ENCODE results near the gene RAE1.

RAE1 gene

DNA sequence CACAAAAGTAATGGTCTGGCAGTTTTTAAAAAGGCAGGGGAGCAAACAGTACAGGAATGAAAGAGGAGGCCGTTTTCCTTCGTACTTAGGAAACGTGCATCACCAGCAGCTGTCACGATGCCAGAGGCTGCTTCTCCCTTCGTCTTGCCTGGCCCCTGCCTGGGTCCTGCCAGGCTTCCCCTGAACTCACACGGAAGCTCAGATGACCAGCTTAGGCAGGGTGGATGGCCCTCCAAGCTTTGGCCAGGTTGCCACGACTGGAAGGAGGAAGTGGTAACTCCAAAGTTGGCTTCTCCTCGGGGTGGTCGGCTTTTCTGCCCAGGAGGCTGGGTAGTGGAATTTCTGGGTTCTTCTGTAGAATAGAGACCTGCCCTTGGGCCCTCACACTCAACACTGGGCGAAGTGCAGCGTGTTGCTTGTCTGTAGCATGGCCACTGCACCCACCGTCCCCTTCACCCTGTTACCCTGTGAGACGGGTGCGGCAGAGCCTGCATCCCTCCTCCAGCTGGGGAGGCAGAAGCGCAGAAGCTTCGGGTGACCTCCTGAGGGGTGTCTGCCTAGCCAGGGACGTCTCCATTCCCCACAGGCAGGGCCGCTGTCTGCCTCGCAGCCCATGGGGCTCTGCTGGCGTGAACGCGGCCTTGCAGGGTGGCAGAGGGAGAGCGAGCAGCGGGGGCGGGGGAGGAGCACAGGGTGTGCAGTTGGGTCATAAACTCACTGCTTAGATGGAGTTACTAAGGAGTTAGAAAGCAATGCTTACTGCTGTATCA, 21.7 kb downstream of the RAE1 start:
- DNase-seq, result no peak

DNA sequence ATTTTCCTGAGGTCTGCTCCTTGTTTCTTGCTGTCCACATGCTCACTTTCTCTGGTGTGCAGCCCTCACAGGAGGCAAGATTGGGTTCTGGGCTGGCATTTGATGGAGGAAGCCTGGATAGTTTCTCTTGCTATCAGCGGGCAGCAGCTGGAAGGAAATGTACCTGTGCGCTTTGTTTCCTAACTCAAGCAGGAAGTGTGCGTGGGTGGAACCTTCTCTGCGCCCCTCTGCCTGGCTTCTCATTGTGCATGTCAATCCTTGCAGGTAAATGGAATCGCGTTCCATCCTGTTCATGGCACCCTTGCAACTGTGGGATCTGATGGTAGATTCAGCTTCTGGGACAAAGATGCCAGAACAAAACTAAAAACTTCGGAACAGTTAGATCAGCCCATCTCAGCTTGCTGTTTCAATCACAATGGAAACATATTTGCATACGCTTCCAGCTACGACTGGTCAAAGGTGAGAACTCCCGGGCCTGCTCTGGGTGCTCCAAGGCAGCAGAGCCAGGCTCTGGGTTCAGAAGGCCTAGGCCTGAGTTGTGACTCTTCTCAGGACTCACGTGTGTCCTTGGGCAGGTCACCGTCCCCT, 23.4 kb downstream of the RAE1 start:
- no peak for DNase-seq

DNA sequence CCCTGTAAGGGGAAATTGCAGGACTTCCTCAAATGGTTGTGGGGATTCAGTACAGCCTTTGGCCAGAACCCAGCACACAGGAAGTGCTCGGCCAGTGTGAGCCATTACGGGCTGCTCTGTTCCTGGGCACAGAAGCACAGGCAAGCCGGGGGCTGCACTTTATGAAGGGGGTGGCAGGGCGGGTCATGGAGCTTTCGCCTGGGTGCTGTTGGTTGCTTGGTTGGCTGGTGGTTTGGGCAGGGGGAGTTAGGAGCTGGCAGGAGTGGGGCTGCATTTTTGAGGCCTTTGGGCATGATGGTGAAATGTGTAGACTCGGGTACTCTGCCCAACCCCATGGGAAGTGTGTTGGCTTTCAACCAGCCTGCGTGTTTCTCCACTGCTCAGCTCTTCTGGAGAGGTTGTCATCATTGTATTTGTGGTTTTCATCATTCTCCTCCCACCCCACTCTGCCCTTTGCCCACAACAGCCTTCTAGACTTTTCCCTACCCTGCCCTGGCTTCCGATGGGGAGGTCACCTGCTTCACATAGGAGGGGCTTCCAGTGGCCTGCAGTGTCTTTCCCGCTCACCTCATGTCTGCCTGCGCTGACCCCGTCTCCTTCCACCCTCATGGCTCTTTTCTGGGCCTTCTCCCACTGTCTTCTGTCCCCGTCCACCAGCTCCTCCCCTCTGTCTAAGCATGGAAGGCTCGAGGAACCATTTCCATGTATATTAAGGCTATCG, 24.0 kb downstream of the RAE1 start:
- DNase-seq, result no peak

DNA sequence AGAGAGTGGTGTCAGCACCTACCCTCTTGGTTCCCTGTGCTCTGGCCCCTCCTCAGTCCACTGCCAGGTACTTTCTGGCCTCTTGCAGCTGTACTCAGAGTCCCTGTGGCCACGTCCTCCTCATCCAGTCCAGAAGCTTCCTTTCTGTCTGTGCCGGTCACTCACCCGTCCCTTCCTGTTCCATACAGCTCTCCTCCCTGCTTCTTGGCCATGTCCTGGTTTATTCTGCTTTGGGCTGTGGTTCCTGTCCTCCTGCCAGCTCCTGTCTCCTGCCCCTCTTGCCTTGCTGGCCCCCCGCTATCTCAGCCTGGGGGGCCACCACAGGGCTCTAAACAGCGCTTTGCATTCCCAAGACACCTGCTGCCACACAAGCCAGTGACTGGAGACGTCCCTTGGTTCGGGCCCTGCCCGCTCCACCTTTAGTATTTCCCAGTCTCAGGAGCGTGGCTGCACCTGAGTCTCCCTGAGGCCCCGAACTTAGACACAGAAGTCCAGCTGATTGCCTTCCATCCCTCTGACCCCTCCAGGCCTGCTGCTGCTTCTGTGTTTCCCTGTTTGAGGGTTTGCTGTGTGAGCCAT, 24.7 kb downstream of the RAE1 start:
- no peak for DNase-seq

DNA sequence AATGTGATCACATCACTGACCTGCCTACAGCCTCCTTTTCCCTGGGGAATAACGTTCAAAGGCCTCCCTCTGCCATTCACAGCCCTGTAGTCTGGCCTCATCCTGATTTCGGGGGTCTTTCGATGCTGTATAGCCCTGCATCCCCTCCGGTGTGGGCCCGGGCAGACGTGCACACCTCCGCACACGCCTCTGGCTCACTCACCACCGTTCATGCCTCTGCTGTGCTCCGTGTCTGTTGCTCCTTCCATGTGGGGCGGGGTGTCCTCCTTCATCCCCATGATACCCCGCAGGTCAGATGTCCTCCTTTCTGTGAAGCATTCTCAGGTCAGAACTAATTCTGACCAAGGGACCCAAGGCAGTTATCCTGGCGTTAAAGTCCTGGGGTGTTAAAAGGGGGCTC, 26.3 kb downstream of the RAE1 start:
- DNase-seq, result no peak

DNA sequence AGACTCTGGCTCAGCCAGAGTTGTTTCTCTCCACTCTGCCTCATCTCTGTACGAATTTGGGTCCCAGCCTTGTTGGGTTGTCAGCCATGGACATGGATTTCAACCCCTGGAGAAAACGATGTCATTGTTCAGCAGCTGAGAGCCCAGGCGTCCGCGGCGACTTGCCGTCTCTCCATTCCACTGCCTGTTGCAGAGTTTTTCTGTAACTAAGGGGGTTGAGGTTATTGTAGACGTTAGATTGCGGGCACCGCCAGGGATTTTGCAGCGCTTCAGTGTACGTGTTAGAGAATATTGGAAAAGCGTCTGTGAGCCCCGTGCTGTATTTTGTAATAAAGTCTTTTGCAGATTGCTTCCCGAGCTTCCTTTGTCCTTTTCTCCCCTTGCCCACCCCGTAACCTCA, 27.1 kb downstream of the RAE1 start:
- no peak for DNase-seq

DNA sequence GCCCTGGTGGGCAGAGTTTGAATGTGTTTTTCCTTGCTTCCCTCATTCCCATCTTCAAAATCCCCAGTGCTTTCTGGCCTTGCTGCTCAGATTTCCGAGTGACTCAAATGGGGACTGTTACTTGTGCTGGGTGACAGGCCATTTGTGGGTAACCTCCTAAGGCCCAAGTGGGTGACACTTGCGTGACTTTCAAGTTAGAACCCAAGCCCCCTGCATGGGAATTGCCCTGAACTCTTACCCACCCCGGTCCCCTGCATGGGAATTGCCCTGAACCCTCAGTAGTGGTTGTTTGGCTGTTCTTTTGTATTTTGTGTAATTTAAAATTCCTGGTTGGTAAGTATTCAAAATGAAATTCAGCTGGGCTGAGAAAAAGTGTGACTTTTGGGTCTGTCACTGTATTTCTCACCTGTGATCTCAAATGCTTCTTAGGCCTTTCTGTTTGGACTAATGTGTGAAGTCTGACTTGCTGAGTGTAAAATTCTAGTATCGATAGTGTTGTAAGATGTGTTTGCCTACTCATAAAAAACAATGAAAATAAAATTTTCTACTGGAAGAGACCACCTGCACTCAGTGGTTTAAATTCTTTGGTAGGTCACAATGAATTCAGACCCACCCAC, 27.7 kb downstream of the RAE1 start:
- DNase-seq, result no peak

DNA sequence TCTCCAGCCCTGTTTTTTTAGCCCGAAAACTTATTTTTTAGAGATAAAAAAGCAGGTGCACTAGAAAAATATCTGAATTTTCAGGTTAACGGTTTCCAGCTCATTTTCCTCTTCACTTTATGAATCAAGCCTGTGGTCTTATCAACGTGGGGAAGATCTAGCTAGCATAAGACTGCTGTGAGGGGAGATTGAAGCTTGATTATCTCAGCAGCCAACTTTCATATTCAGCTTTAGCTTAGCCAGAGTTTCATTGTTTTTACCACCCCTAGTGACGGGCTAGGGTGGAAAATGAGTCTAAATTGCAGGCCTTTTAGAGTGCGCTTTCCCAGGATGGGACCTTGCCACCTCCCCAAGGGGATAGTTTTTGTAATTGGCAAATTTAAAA, 28.2 kb downstream of the RAE1 start:
- no peak for DNase-seq

DNA sequence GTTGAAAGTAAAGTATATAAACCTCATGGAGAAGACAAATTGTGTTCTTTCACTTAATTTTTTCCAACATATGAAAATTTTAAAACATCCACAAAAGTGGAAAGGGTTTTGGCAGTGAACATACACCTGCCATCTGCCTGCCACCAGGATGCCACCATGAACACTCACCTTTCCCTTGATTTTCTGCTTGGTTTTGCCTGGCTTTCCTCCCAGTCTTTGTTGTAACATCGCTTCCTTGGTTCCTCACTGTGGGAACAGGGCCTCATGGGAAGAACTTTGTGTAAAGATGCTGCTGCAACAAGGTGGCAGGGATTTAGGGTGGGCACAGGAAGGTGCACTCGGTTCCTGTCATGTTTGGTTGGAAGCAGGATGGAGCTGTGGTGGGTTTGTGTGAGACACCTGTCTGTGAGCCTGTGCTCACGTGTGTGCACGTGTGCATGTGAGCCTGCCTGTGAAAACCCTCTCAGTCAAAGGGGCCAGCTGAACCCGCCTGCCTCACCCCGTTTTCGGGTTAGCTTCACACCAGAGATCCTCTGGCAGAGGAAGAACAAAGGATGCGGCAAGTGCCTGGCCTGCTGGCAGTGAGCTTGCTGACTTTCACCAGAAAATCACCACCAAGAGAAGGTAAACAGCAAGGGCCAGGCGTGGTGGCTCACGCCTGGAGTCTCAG, 29.2 kb downstream of the RAE1 start:
- DNase-seq, result no peak

DNA sequence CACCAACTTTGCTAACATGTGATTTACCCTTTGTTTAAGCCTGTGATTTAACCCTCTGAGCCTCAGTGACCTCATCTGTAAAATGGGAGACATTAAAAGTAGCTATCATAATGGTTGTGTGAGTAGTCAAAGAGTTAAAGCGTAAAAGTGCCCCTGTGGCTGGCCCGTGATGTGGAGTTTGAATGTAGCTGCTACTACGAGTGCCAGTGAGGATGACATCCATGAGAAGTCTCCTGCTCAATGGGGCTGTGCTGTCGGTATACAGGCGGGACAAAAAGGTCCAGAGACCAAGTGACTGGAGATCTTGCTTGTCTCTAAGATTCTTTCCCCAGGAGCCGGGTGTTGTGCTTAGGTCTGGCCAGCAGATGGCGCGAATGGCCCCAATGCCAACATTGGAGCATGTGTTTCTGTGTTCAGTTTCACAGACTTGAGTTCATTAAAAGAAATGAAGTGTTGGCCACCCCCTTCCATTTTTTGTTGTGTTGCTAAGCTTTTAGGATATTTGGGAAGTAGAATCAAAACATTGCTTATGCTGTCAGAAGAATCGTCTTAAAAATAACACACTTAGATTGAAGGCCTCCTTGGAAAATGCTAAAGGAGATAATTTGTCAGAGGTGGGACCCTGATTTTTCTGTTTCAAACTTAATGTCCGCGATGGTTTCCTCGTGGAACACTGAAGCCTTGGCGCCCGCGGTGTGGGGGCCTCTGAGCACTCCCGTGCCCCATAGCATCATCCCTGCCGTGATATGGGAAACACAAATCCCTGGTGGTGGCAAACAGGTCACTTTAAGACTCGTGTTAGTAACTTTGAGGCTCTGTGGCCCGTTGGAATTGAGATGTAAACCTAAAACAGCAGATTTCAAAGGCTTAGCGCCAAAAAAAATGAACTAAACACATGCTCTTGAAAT, 30.8 kb downstream of the RAE1 start:
- peak; percentile 85 for DNase-seq

DNA sequence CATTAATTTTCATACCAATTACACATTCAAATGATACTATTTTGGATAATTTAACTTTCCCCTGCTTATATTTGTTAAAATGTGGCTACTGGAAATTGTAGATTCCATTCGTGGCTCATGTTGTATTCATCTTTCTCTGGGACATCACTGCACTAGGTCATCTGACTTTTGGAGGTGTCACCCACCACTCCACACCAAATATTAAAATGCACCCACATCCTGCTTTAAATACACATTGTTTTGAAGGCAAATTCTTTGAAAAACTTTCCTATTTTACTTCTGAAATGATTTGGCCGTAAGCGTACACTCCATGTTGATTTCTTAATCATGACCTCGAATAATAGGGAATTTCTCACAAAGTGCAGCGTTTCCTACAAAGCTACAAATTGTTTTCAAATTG, 31.5 kb downstream of the RAE1 start:
- no peak for DNase-seq

DNA sequence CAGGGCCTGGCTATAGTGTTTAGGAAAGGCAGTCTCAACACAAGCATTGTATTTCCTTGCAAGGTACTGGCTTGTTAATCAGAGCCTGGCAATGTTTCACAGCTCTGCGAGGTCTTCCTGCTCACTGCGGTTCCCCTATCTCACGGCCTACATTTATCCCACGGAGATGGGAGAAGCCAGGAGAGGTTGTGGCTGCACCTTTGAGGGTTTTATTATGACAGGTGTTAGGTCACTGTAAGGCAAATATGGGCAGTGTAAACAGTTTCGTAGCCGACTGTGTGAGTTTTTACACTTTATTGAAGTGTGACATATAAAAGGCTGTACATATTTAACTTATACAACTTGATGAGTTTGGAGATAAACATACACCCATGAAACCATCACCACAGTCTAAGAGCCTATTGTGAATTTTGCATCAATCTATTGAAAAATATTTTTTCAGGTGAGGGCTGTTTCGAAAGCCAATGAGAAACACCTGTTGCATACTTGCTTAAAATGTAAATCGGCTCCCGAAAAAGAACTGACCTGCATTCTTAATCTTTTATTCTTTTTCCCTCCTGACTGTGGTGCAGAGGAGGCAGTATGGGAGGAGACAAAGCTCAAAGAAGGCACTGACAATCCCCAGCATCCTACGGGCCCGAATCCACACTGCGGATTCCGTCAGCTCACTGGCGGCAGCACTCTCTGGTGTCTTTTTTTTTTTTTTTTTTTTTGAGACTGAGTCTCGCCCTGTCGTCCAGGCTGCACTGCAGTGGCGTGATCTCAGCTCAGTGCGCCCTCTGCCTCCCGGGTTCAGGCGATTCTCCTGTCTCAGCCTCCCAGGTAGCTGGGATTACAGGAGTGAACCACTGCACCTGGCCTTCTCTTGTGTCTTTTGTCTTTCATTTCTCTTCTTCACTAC, 32.6 kb downstream of the RAE1 start:
- DNase-seq, result no peak

DNA sequence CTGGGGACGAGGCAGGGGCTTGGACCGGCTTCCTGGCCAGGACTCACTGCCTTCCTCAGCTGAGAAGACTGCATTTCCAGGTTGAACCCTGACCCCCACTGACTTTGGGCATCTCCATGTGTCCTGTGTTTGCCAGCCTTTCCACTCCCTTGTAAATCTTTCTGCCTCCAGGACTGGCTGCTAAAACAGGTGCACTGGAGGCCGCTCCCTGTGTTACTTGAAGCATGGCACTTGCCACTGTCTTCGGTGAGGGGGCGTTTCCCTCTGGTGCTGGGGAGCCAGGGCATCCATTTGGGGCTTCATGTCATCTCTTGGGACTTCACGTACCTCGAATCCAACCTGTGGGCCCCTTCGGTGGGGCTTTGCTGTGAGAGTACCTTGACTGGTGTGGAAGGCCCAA, 33.4 kb downstream of the RAE1 start:
- DNase-seq, result no peak

DNA sequence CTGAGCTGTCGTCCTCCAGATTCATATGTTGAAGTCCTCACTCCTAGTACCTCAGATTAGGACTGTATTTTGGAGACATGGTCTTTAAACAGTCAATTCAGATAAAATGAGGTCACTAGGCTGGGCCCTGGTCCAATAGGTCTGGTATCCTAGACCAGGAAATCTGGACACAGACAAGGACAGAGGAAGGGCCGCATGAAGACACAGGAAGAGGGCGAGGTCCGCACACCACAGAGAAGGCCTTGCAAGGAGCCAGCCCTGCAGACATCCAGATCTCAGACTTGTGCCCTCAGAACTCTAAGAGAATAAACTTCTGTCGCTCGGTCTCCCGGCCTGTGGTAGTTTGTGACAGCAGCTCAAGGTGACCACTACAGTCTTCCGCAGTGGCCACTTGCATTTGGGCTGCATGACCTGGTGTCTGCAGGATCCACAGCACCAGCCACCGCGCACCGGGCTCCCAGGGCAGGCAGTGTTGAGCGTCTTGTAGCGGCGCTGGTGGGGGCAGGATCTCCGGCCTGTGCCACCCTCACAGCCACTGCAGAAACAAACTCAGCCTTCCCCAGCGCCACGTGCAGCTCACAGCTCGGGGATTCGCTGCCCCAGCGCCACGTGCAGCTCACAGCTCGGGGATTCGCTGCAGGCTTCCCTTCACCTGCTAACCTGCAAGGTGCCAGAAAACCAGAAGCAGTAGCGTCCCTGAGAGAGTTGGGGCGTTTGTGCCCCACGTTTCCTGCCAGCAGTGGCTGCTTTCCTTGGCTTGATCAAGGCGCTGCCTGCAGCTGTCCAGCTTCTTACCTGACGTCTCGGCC, 34.1 kb downstream of the RAE1 start:
- DNase-seq, result no peak

DNA sequence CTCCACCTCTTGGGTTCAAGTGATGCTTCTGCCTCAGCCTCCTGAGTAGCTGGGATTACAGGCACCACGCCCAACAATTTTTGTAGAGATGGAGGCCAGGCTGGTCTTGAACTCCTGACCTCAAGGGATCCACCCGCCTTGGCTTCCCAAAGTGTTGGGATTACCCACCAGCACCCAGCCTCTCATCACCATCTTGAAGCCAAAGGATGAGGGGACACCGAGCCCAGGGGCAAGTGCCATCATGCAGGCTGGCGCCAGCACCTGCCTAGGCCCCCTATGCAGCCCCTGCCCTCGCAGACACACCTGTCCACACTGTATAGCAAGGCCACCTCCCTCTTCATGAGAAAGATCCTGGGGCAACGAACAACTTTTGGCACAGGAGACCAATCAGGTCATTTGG, 34.9 kb downstream of the RAE1 start:
- DNase-seq, result no peak

DNA sequence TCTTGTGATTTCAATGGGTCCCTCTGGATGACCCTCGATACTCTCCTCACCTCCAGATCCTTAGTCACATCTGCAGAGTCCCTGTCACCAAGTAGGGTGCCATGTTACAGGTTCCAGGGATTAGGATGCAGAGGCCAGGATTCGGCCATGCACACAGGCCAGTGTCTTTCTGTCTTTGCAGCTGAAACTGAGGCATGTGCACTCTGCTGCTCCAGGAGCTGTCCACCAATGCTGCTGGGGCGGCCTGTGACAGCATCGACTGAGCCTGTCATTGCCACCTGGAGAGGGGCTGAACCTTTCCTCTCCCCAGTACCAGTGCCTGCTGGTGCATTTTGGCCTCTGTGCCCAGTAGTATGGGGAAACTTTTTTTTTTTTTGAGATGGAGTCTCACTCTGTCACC, 35.7 kb downstream of the RAE1 start:
- no peak for DNase-seq

DNA sequence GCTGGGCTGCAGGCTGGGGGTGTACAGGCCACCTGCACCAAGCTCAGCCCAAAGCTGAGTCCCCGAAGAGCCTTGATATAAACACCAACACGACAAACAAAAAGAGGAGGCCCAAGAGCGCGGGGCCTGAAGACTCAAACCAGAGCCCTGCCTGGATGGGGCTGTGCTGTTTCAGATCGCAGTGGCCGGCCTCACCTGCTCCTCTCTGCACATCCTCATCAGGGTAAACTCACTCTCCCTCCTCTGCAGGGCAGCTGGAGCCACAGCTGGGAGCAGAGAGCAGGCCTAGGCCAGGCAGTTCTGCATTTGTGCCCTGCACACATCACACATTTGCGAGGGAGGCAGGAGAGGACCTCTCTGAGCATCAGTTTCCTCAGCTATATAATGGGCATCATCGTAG, 36.4 kb downstream of the RAE1 start:
- DNase-seq, result no peak

DNA sequence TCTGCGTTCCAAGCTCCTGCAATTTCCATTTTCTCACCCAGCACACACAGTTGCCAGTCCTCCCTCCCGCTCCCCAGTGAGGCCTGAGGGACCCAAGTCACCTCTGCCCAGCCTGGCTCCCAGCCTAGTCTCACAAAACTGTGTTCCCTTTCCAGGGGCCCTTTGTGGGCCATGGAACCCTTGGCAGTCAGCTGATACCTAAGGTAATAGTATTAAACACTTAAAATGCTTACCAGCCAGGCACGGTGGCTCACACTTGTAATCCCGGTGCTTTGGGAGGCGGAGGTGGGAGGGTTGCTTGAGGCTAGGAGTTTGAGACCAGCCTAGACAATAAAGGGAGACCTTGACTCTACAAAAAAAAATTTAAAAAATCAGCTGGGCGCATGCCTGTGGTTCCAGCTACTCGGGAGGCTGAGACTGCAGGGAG, 36.9 kb downstream of the RAE1 start:
- no peak for DNase-seq

DNA sequence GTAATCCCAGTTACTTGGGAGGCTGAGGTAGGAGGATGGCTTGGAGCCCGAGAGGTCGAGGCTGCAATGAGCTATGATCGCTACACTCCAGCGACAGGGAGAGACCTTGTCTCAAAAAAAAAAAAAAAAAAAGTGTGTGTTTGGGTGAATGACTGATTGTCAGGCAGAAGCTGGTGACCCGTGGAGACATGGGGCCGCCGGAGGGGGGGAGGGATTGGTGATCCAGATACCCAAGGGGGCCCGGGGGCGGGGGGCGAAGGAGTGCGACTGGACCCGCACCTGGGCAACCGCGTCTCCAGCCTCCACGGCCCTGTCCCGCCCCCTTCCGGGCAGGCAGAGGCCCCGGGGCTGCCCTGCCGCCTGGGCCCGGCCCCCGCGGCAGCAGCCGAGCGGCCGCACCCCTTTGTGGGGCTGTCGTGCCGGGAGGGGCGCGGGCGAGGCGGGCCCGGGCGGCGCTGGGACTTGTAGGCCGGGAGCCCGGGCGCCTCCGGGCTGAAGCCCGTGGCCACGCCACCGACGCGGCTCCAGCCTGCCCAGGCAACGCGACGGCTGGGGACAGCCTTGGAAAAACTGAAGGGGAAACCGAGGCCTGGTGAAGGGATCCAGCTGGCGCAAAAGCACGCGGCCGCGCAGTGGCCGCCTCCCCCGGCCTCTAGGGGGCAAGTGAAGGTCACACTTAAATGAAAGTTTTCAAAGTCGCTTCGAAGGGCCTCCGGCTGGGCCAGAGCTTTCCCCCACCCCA, 38.1 kb downstream of the RAE1 start:
- peak; percentile 65 for DNase-seq

Measured in CD4-positive, alpha-beta T cell treated with Interleukin-12 subunit alpha and Interleukin-12 subunit beta, for 1 hour (primary cell).